ENCODE measurements around the gene ATP8A2. TPM values are rescaled to one million over a fixed set of nuclear protein-coding genes. Genes with fewer than 3 reads are reported as not detected.
"Not testable (repeated sequence)": the region's sequence is repeated elsewhere in the genome, so short reads cannot be mapped to it uniquely, and the experiment has no call there.

The ATP8A2 gene
- total RNA-seq, 1 experiment from 2014 or later = 0.26 TPM

GRCh38 chr13:25752957-25753551, 381.3 kb downstream of the ATP8A2 start:
- in situ Hi-C loops (cut with HindIII; ENCODE audit: low pct_unique_long_range_greater_than_20kb, low sequenced_read_pairs) = no loop called here
- no peak for DNase-seq (ENCODE audit: low read depth, low spot score)

DNA sequence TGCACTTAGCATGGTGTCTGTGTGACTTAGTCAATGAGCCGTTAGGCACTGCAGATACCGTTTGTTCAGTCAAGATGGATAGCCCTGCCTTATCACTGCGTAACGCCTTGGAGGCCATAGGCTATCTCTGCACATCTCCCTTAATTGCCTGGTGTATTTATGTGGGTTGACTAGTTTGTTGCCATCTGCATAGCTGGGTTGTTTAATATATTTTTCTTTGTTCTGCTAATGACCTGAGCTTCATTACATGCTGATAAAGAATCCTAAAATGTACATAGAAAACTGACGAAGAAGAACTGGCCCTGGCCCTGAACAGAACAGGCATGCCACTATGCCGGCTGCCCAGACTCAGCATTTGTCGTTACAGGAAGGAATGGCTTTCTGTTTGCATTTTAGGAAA, 382.2 kb downstream of the ATP8A2 start:
- no peak for DNase-seq (ENCODE audit: low read depth, low spot score)

GRCh38 chr13:25756251-25756650, 384.5 kb downstream of the ATP8A2 start:
- in situ Hi-C loops (cut with HindIII; ENCODE audit: low pct_unique_long_range_greater_than_20kb, low sequenced_read_pairs) = no loop called here
- no peak for DNase-seq (ENCODE audit: low read depth, low spot score)

More for the DNA sequence above, 382.2 kb downstream of the ATP8A2 start:
- in situ Hi-C loops (cut with HindIII; ENCODE audit: low pct_unique_long_range_greater_than_20kb, low sequenced_read_pairs) = no loop called here

DNA sequence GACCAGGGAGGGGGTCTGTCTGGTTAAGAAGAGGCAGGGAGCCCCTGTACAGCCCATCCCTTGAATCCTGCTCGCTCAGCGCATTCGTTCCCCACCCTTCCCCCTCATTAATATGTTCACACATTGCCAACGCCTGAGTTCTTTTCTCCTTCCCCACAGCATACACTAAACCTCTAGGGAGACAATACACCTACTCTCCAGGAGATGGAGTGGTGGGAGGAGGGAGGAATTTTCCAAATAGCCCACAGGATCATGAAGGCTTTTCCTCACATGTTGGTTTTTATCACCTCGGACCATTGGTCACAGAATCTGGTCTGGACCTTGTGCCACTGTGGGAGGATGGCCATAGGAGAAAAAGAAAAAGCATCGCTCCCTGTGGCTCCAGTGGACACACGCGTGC, 385.1 kb downstream of the ATP8A2 start:
- DNase-seq (ENCODE audit: low read depth, low spot score) = no peak
- in situ Hi-C loops (cut with HindIII; ENCODE audit: low pct_unique_long_range_greater_than_20kb, low sequenced_read_pairs) = no loop called here

DNA sequence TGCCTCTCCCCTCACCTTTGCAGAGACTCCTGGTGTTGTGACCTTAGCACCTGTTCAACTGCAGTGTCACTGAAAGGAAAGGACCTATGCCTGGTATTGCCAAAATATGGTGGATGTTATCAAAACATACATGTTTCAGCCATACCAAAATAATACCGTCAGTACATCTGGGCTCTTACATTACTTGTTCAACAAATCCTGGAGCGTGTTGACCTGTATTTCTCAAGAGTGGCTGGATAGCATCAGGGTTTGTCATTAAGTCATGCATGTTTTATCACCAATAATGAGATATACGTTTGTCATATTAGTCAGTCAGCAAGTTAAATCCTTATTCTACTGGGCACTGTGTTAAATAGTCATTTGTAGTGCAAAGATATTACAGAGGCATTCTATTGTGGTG, 389.3 kb downstream of the ATP8A2 start:
- in situ Hi-C loops (cut with HindIII; ENCODE audit: low pct_unique_long_range_greater_than_20kb, low sequenced_read_pairs) = no loop called here
- no peak for DNase-seq (ENCODE audit: low read depth, low spot score)

DNA sequence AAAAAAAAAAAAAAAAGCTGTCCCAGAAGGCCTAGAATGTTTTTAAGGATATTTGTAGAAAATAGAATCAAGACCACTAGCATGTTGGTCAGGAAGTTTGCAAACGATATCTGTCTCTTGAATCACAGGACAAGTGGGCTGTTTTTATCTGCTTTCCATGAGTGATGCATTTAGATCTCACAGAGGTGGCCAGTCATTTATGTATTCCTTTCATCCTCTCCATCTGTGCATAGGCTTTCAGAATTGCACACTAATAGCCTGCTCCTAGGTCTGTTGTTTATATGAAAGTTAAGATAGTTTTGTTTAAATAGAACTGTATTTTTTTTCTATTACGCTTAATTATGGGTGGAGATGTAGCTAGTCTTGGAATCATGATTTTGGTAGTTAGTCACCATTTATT, 390.5 kb downstream of the ATP8A2 start:
- DNase-seq (ENCODE audit: low read depth, low spot score) = no peak
- in situ Hi-C loops (cut with HindIII; ENCODE audit: low pct_unique_long_range_greater_than_20kb, low sequenced_read_pairs) = no loop called here

GRCh38 chr13:25762795-25763377, 391.1 kb downstream of the ATP8A2 start:
- in situ Hi-C loops (cut with HindIII; ENCODE audit: low pct_unique_long_range_greater_than_20kb, low sequenced_read_pairs) = no loop called here
- no peak for DNase-seq (ENCODE audit: low read depth, low spot score)

DNA sequence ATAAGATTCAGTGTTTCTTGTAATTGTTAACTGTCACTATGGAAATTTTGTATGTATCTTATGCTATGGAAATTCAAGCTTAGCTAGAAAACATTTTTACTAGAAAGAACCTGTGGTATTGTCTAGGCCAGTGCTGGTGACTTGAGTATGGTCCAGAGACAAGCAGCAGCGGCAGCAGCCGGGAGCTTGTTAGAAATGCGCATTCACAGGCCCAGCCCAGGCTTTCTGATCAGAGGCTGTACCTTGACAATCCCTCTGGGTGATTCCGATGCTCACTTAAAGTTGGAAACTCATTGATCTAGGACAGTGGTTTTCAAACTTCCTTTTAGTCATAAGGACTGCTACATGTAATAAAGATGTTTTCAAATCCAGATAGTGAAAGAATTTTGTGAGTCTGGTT, 392.6 kb downstream of the ATP8A2 start:
- DNase-seq (ENCODE audit: low read depth, low spot score) = no peak
- in situ Hi-C loops (cut with HindIII; ENCODE audit: low pct_unique_long_range_greater_than_20kb, low sequenced_read_pairs) = no loop called here

DNA sequence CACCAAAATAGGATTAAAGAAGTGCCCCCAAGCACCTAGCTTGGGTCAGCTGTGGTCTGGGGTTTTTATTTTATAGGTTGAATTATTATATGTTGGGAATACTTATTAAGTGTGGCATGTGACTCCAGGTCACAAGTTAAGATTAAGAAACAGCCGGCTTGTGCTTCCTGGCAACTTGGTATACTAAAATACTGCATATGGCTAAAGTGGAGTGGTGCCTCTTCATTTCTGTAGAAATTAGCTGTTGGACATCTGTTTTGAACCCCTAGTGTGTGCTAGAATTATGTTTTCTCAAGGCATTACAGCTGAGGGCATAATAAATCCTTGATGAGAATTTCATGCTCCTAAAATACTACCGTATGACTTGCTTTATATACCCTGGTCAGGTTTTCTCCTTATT, 393.5 kb downstream of the ATP8A2 start:
- no peak for DNase-seq (ENCODE audit: low read depth, low spot score)
- in situ Hi-C loops (cut with HindIII; ENCODE audit: low pct_unique_long_range_greater_than_20kb, low sequenced_read_pairs) = no loop called here

GRCh38 chr13:25766576-25766975, 394.8 kb downstream of the ATP8A2 start:
- DNase-seq (ENCODE audit: low read depth, low spot score) = no peak
- in situ Hi-C loops (cut with HindIII; ENCODE audit: low pct_unique_long_range_greater_than_20kb, low sequenced_read_pairs) = no loop called here

GRCh38 chr13:25766991-25767390, 395.2 kb downstream of the ATP8A2 start:
- DNase-seq (ENCODE audit: low read depth, low spot score) = no peak
- in situ Hi-C loops (cut with HindIII; ENCODE audit: low pct_unique_long_range_greater_than_20kb, low sequenced_read_pairs) = no loop called here

DNA sequence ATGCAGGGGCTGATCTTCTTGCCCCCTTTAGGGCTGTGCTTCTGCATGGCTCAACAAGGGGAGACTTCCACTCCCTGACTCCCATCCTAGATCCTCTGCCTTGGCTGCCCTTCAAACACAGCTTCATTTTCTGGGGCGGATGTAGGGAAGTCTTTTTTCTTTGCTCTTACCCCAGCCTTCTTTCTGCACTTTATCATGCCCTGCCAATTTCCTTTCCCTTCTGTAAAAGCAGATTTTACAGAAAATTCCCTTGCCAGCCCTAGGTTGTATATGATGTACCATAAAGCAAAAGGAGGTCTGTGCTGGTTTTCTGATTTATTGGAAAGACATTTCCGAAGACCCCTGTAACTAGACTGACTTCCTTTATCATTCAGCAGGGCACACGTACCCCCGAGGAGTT, 396.6 kb downstream of the ATP8A2 start:
- in situ Hi-C loops (cut with HindIII; ENCODE audit: low pct_unique_long_range_greater_than_20kb, low sequenced_read_pairs) = no loop called here
- DNase-seq (ENCODE audit: low read depth, low spot score) = no peak

DNA sequence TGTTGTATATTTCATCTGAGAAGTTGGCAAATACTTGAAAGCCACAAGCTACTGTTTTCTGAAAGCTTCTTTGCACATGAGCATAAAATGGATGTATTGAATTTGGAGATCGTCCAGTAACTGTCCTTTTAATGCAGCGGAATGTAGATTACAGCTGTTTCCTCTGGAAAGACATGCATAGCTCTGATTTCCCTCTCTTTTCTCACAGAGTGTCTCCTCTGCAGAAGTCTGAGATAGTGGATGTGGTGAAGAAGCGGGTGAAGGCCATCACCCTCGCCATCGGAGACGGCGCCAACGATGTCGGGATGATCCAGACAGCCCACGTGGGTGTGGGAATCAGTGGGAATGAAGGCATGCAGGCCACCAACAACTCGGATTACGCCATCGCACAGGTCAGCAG, 397.1 kb downstream of the ATP8A2 start:
- in situ Hi-C loops (cut with HindIII; ENCODE audit: low pct_unique_long_range_greater_than_20kb, low sequenced_read_pairs) = no loop called here
- no peak for DNase-seq (ENCODE audit: low read depth, low spot score)

DNA sequence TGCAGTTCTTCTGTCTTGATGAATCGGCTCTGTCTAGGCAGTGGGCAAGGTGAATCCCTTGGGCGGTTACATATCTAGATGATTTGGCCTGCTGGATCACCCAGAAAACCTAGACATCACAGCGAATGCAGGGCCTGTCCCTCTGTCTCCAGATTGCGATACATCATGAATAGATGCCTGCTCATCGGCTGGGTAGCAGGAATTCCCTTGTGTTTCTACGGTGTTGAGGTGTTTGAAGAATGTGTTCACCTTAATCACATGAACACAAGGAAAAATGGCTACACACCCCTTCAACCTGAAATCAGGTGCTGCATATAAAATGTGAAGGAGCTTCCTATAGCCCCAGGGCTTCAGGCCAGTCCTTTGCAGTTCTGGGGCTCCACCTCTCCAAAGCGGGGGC, 398.8 kb downstream of the ATP8A2 start:
- no peak for DNase-seq (ENCODE audit: low read depth, low spot score)
- in situ Hi-C loops (cut with HindIII; ENCODE audit: low pct_unique_long_range_greater_than_20kb, low sequenced_read_pairs) = no loop called here

- in situ Hi-C loops (cut with HindIII; ENCODE audit: low pct_unique_long_range_greater_than_20kb, low sequenced_read_pairs) = no loop called here
- no peak for DNase-seq (ENCODE audit: low read depth, low spot score)
These were observed 399.4 kb downstream of the ATP8A2 start for GRCh38 chr13:25771202-25771601.

DNA sequence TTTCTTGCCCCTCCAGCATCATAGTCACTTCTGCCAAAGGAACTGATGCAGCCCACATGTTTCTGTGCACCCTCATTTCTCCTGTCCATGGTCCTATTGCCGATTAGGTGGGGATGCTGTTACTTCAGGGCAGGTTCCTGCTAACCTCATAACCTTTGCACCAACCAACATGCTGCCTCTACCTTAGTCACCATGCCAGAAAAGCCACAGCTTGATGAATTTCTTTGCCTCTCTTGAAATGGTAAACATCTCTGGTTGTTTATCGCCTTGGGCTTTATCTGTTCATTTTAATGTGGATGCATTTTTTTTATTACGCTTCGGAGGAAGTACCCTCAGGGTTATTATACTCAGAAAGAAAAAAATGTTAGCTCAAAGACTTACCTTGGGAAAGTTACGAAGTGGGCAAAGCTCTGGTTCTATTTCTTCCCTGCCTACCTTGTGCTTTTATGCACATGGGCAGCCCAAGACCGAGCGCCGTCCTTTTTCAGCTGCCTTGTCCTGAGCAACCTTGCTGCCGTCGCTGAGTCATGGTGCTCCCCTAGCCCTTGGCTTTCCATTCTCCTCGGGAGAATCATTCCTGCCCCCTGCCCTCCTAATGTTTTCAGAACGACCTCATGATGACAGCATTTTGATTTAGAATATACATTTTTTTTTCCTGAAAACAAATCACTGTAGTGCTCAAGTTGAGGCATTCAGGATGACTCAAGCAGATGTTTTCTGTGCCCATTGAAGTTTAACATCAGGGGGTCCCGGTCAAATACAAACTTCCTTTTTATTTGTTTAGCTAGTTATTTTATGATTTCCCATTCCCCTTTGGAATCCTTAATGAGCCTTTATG, 400.1 kb downstream of the ATP8A2 start:
- in situ Hi-C loops (cut with HindIII; ENCODE audit: low pct_unique_long_range_greater_than_20kb, low sequenced_read_pairs) = no loop called here
- DNase-seq (ENCODE audit: low read depth, low spot score) = no peak

DNA sequence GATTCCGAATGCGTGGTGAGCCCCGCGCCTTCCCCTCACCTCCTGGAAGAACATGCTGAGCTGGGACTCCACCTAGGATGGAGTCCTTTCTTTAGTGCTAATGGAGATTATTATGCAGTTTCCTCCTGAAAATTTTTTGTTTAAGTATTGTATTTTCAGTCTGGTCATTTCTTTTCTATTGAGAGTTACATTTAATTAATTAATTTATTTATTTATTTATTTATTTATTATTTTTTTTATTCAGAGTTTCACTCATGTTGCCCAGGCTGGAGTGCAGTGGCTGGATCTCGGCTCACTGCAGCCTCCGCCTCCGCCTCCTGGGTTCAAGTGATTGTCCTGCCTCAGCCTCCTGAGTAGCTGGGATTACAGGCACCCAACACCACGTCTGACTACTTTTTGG, 400.8 kb downstream of the ATP8A2 start:
- in situ Hi-C loops (cut with HindIII; ENCODE audit: low pct_unique_long_range_greater_than_20kb, low sequenced_read_pairs); DNase-seq (ENCODE audit: low read depth, low spot score): not testable (repeated sequence)

DNA sequence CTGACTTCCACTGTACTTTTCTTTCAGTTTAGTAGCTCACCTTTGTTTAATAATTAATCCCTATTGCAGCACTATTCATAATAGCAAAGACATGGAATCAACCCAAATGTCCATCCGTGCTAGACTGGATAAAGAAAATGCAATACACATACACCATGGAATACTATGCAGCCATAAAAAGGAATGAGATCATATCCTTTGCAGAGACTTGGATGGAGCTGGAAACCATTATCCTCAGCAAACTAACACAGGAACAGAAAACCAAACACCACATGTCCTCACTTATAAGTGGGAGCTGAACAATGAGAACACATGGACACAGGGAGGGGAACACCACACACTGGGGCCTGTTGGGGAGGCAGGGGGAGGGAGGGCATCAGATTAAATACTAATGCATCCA, 402.3 kb downstream of the ATP8A2 start:
- DNase-seq (ENCODE audit: low read depth, low spot score) = not testable (repeated sequence)

GRCh38 chr13:25775275-25775674, 403.5 kb downstream of the ATP8A2 start:
- no peak for DNase-seq (ENCODE audit: low read depth, low spot score)
- in situ Hi-C loops (cut with HindIII; ENCODE audit: low pct_unique_long_range_greater_than_20kb, low sequenced_read_pairs) = no loop called here

More for the DNA sequence above, 402.3 kb downstream of the ATP8A2 start:
- in situ Hi-C loops (cut with HindIII; ENCODE audit: low pct_unique_long_range_greater_than_20kb, low sequenced_read_pairs) = not testable (repeated sequence)

All from SK-MEL-5 (cell line).